HepG2 (cell line): ENCODE data around the gene GMPPA. TPM values are rescaled to one million over a fixed set of nuclear protein-coding genes. Genes with fewer than 3 reads are reported as not detected.
A peak's percentile ranks its signal among the peaks of the same experiment; 100 is the strongest.

Source experiments
- ARID4A ChIP-seq: sonication (generic); formaldehyde crosslinking; IDR thresholded peaks from 2 replicates; pipeline ENCODE4 v1.5.0; 2020; ENCODE audit warnings: mild to moderate bottlenecking, missing genetic modification reagents, borderline replicate concordance
- HMGXB4 ChIP-seq, 2 experiments: sonication (generic) in 1 of 2; formaldehyde crosslinking in 1 of 2; IDR thresholded peaks; 2 replicates each; pipeline versions ENCODE4 v1.4.0 to v1.6.1; 2018 to 2020; ENCODE audit warnings: missing genetic modification reagents in 2 of 2, borderline replicate concordance in 1 of 2, low read depth in 1 of 2, mild to moderate bottlenecking in 1 of 2, missing biosample characterization in 1 of 2
- IRF9 ChIP-seq: sonication (generic); formaldehyde crosslinking; IDR thresholded peaks from 2 replicates; pipeline ENCODE4 v1.8.0; 2022; ENCODE audit warnings: missing genetic modification reagents, mild to moderate bottlenecking, borderline replicate concordance
- KAT7 ChIP-seq: IDR thresholded peaks from 2 replicates; pipeline ENCODE4 v1.6.1; 2018; ENCODE audit warnings: borderline replicate concordance, missing compliant biosample characterization
- KDM4B ChIP-seq: sonication (generic); formaldehyde crosslinking; IDR thresholded peaks from 2 replicates; pipeline ENCODE4 v1.4.0; 2020; ENCODE audit warnings: missing genetic modification reagents
- KDM5A ChIP-seq: fragments of 200-600 bp; sonication (generic); IDR thresholded peaks from 2 replicates; pipeline ENCODE4 v1.7.0; 2018; ENCODE audit warnings: antibody characterized with exemption, mild to moderate bottlenecking, low read length, borderline replicate concordance
- PCBP1 ChIP-seq: fragments of 200-400 bp; formaldehyde crosslinking; IDR thresholded peaks from 2 replicates; pipeline ENCODE4 v1.6.1; 2017; ENCODE audit warnings: mild to moderate bottlenecking, low read depth, low read length, borderline replicate concordance
- PITX1 ChIP-seq: sonication (generic); formaldehyde crosslinking; IDR thresholded peaks from 2 replicates; pipeline ENCODE4 v1.5.1; 2020; ENCODE audit warnings: mild to moderate bottlenecking, missing genetic modification reagents
- PLRG1 ChIP-seq: fragments of 450-650 bp; conservative IDR thresholded peaks from 2 replicates; pipeline ENCODE4 v1.6.1; 2016
- RFX5 ChIP-seq: IDR thresholded peaks from 2 replicates; pipeline ENCODE4 v1.6.1; 2011; ENCODE audit warnings: low read depth, low read length, improper control_type of control experiment
- RFXANK ChIP-seq: IDR thresholded peaks from 2 replicates; pipeline ENCODE4 v1.6.1; 2016
- SNRNP70 ChIP-seq: fragments of 200-400 bp; formaldehyde crosslinking; IDR thresholded peaks from 2 replicates; pipeline ENCODE4 v1.6.1; 2017; ENCODE audit warnings: mild to moderate bottlenecking, low read depth, low read length, moderate library complexity
- TCF7 ChIP-seq: sonication (generic); IDR thresholded peaks from 2 replicates; pipeline ENCODE4 v1.6.1; 2016; ENCODE audit warnings: antibody characterized with exemption, low read depth
- TEAD3 ChIP-seq: optimal IDR thresholded peaks from 2 replicates; pipeline ENCODE3; 2016; ENCODE audit warnings: borderline replicate concordance
- THAP11 ChIP-seq: IDR thresholded peaks from 2 replicates; pipeline ENCODE4 v1.6.1; 2016; ENCODE audit warnings: missing biosample characterization, missing genetic modification reagents
- ZBTB7B ChIP-seq: sonication (generic); formaldehyde crosslinking; IDR thresholded peaks from 2 replicates; pipeline ENCODE4 v1.4.0; 2020; ENCODE audit warnings: missing genetic modification reagents
- ZNF232 ChIP-seq: sonication (generic); formaldehyde crosslinking; IDR thresholded peaks from 2 replicates; pipeline ENCODE4 v1.4.0; 2020; ENCODE audit warnings: missing genetic modification reagents, borderline replicate concordance
- ZNF362 ChIP-seq: sonication (generic); formaldehyde crosslinking; IDR thresholded peaks from 2 replicates; pipeline ENCODE4 v1.4.0; 2020; ENCODE audit warnings: missing genetic modification reagents, mild to moderate bottlenecking, borderline replicate concordance
- ZNF691 ChIP-seq: sonication (generic); formaldehyde crosslinking; IDR thresholded peaks from 2 replicates; pipeline ENCODE4 v1.4.0; 2020; ENCODE audit warnings: missing genetic modification reagents, low read depth, mild to moderate bottlenecking, borderline replicate concordance
- ZNF768 ChIP-seq: sonication (generic); formaldehyde crosslinking; IDR thresholded peaks from 2 replicates; pipeline ENCODE4 v1.4.0; 2020; ENCODE audit warnings: missing genetic modification reagents
- polyA plus RNA-seq, 8 experiments: library from polyadenylated mRNA; depleted of rRNA in 3 of 8; stranded (reverse) in 7 of 8; unstranded in 1 of 8; fragments of >200 nt; fragmentation: Illumina TruSeq in 4 of 8; extraction: Trizol in 4 of 8; gene quantifications; 2 replicates each; pipeline versions ENCODE4 v1.2.1 to v1.2.3, GENCODE V29; 2011 to 2016; ENCODE audit warnings: low read depth in 4 of 8, missing spikeins in 1 of 8, mixed read lengths in 1 of 8; ENCODE audit not compliant: insufficient read depth in 1 of 8
- total RNA-seq, 5 experiments: library from RNA; depleted of rRNA; stranded (reverse); fragments of >200 nt; fragmentation: Illumina TruSeq; extraction: Trizol; gene quantifications; 2 replicates each; pipeline ENCODE4 v1.2.3, GENCODE V29; 2016; ENCODE audit warnings: low read depth in 1 of 5

The GMPPA gene
- total and polyA plus RNA-seq, 2 of the 13 experiments (the other 11 are each of a cell fraction or from before 2014, with no cell fraction given) = 81.1 to 106 TPM

GRCh38 chr2:219542931-219543595 lies 44.4 kb downstream of the GMPPA start (continued):
- TF ChIP-seq ZNF362 (no peak), PITX1 (CRISPR knock-in tag) (no peak), PLRG1 (no peak), ZNF232 (no peak), ARID4A (CRISPR knock-in tag) (no peak; the same call in 1 of the 2 replicates), KAT7 (CRISPR knock-in tag) (no peak), ZBTB7B (0 out of 2 replicates have a peak, but pooled peaks have one; percentile 23), IRF9 (CRISPR knock-in tag) (no peak), SNRNP70 (no peak), TCF7 (no peak), KDM5A (0 out of 2 replicates have a peak, but pooled peaks have one; percentile 22), ZNF768 (CRISPR knock-in tag) (peak; percentile 50), TEAD3 (CRISPR knock-in tag) (peak; percentile 55), RFXANK (no peak), ZNF691 (CRISPR knock-in tag) (no peak), KDM4B (CRISPR knock-in tag) (peak; percentile 28; the same call in 1 of the 2 replicates), HMGXB4 (CRISPR knock-in tag; IDR thresholded peaks at IDR 0.05; ENCODE audit: borderline replicate concordance in 1 of 2, low read depth in 1 of 2) (peak; percentile 38 to 76; a peak in 3 of 4 replicates), PCBP1 (no peak), RFX5 (no peak), THAP11 (peak; percentile 36; the same call in 1 of the 2 replicates)
